ENCODE results near the gene C8G. TPM values are rescaled to one million over a fixed set of nuclear protein-coding genes. Genes with fewer than 3 reads are reported as not detected.

The C8G gene
- polyA plus RNA-seq, 1 experiment, result 0.48 TPM

- ChIA-PET CTCF (interaction anchor here (0.8 to 1.9 kb wide), 3 partner anchors 8 to 95 kb away, joined by 3 to 5 read pairs (median 3); no protein-coding TSS in a partner anchor), POLR2A (no interaction called here)
- no peak for TF ChIP-seq CTCF (IDR thresholded peaks at IDR 0.05; ENCODE audit: insufficient read depth, low read depth, low read length)
- H3K4me3 ChIP-seq (ENCODE audit: low read depth, low read length), result no peak overlapping the region
- DNase-seq (ENCODE audit: low read depth), result no peak
- H3K36me3 ChIP-seq (ENCODE audit: control insufficient read depth, insufficient read depth, low read length), result peaks cover 28% of the 10 kb centered on the region
- H3K27me3 ChIP-seq (ENCODE audit: control insufficient read depth, insufficient read depth, low read length), result no peaks in the 10 kb centered on the region
These were observed 5.5 kb upstream of the C8G start for GRCh38 chr9:136939431-136939995.

GRCh38 chr9:136939996-136940525 is 5.0 kb upstream of the C8G start:
- no peak for TF ChIP-seq CTCF (IDR thresholded peaks at IDR 0.05; ENCODE audit: insufficient read depth, low read depth, low read length)
- Histone ChIP-seq H3K27me3 (ENCODE audit: control insufficient read depth, insufficient read depth, low read length) (no peaks in the 10 kb centered on the region), H3K4me3 (ENCODE audit: low read depth, low read length) (no peak overlapping the region), H3K36me3 (ENCODE audit: control insufficient read depth, insufficient read depth, low read length) (peaks cover 28% of the 10 kb centered on the region)
- ChIA-PET CTCF (interaction anchor here (1.9 kb wide), 1 partner anchor 8 kb away, joined by 5 read pairs; no protein-coding TSS in a partner anchor), POLR2A (no interaction called here)
- DNase-seq (ENCODE audit: low read depth), result no peak

GRCh38 chr9:136940526-136941230 is 4.4 kb upstream of the C8G start:
- POLR2A ChIA-PET, result no interaction called here
- Histone ChIP-seq H3K4me3 (ENCODE audit: low read depth, low read length) (no peak overlapping the region), H3K27me3 (ENCODE audit: control insufficient read depth, insufficient read depth, low read length) (no peaks in the 10 kb centered on the region), H3K36me3 (ENCODE audit: control insufficient read depth, insufficient read depth, low read length) (peaks cover 28% of the 10 kb centered on the region)
- DNase-seq (ENCODE audit: low read depth), result no peak
- CTCF ChIA-PET, result no interaction called here
- no peak for TF ChIP-seq CTCF (IDR thresholded peaks at IDR 0.05; ENCODE audit: insufficient read depth, low read depth, low read length)

- DNase-seq (ENCODE audit: low read depth), result no peak
- H3K4me3 ChIP-seq (ENCODE audit: low read depth, low read length), result no peak overlapping the region
- H3K27me3 ChIP-seq (ENCODE audit: control insufficient read depth, insufficient read depth, low read length), result no peaks in the 10 kb centered on the region
- POLR2A ChIA-PET, result no interaction called here
- TF ChIP-seq CTCF (IDR thresholded peaks at IDR 0.05; ENCODE audit: insufficient read depth, low read depth, low read length), result no peak
- CTCF ChIA-PET, result no interaction called here
- peaks cover 28% of the 10 kb centered on the region for H3K36me3 ChIP-seq (ENCODE audit: control insufficient read depth, insufficient read depth, low read length)
These were observed 3.6 kb upstream of the C8G start for GRCh38 chr9:136941231-136942111.
